ENCODE measurements around the gene ANKRD13D.

DNA sequence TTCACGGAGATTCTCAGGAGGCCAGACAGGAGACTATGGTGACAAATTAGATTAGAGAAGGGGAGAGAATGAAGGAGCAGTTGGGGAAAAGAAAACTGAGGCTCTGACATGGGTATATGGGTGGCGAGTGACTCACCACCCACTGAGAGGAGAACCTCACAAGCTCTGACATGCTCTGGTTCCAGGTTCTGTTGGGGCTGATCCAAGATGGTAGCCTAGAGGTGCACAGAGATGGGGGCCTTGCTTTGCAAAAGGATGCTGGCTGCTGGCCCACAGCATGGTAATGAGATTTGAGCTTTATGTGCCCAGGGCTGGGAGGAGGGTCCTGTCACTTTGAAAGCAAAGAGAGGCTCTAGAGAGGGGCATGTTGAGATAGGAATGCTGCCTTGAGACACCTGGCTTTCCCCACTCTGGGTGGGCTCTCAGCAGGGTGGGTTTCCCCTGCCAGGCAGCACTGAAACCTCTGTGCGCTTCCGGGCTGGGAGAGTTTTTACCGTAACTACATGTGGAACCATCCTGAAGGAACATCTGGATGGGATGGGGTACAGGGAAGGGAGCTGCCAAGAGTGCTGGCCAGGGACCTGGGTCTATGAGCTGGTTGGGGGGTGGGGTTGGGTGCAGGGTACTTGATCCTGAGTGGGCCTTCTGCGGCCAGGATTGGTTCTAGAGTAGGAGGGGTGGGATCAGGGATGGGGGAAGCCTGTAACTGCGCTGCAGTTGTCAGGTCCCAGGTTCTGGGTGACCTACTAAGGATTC is 24.0 kb upstream of the ANKRD13D start:
- TF ChIP-seq, protein P1, sequence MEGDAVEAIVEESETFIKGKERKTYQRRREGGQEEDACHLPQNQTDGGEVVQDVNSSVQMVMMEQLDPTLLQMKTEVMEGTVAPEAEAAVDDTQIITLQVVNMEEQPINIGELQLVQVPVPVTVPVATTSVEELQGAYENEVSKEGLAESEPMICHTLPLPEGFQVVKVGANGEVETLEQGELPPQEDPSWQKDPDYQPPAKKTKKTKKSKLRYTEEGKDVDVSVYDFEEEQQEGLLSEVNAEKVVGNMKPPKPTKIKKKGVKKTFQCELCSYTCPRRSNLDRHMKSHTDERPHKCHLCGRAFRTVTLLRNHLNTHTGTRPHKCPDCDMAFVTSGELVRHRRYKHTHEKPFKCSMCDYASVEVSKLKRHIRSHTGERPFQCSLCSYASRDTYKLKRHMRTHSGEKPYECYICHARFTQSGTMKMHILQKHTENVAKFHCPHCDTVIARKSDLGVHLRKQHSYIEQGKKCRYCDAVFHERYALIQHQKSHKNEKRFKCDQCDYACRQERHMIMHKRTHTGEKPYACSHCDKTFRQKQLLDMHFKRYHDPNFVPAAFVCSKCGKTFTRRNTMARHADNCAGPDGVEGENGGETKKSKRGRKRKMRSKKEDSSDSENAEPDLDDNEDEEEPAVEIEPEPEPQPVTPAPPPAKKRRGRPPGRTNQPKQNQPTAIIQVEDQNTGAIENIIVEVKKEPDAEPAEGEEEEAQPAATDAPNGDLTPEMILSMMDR (IDR thresholded peaks at IDR 0.05; ENCODE audit: insufficient read depth, low read depth, low read length): no peak
- no peak for TF ChIP-seq EZH2 (IDR thresholded peaks at IDR 0.05; ENCODE audit: insufficient read depth, low read length)

All from astrocyte (in vitro differentiated cells and primary cell).